ENCODE measurements around the gene SARDH.

The SARDH gene

DNA sequence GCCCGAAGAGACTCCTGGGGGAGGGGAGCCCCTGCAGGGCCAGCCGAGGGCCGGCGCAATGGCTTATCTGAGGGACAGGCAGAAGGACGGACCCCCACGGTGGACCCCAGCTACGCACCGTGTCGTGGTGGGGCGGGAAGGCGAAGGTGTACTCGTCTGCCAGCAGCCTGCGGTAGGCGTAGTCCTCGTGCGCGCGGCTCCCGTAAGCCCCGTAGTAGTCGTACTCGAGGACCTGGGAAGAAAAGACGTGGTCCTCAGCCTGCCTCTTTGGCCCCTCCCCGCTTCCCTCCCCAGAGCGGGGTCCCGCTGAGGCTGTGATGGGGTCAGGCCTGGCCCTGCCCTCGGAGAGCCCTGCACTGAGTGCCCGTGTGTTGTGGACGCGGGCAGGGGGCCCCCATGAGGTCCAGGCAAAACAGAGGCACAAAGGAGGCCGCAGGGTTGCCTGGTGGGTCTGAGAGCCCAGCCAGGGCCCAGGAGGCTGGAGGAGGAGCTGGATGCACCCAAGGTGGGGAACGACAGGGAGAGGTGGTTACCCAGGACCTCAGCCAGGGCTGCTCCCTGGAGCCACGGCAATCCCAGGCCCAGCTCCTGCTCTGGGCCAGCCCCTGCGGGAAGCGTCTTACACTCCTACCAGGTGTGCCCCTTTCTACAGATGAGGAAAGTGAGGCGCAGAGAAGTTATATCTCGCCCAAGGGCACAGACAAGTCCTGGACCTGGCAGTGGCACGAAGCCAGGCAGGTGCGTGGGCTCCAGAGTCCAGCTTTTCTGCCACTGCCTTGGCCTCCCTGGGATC lies 35.2 kb downstream of the SARDH start:
- TF ChIP-seq, protein P1, sequence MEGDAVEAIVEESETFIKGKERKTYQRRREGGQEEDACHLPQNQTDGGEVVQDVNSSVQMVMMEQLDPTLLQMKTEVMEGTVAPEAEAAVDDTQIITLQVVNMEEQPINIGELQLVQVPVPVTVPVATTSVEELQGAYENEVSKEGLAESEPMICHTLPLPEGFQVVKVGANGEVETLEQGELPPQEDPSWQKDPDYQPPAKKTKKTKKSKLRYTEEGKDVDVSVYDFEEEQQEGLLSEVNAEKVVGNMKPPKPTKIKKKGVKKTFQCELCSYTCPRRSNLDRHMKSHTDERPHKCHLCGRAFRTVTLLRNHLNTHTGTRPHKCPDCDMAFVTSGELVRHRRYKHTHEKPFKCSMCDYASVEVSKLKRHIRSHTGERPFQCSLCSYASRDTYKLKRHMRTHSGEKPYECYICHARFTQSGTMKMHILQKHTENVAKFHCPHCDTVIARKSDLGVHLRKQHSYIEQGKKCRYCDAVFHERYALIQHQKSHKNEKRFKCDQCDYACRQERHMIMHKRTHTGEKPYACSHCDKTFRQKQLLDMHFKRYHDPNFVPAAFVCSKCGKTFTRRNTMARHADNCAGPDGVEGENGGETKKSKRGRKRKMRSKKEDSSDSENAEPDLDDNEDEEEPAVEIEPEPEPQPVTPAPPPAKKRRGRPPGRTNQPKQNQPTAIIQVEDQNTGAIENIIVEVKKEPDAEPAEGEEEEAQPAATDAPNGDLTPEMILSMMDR (IDR thresholded peaks at IDR 0.05; ENCODE audit: low read length, missing control alignments): no peak
- DNase-seq (ENCODE audit: low read depth): no peak
- peak overlapping the region; percentile 2 for H3K4me3 ChIP-seq (replicated peaks; ENCODE audit: low read depth, low read length)

DNA sequence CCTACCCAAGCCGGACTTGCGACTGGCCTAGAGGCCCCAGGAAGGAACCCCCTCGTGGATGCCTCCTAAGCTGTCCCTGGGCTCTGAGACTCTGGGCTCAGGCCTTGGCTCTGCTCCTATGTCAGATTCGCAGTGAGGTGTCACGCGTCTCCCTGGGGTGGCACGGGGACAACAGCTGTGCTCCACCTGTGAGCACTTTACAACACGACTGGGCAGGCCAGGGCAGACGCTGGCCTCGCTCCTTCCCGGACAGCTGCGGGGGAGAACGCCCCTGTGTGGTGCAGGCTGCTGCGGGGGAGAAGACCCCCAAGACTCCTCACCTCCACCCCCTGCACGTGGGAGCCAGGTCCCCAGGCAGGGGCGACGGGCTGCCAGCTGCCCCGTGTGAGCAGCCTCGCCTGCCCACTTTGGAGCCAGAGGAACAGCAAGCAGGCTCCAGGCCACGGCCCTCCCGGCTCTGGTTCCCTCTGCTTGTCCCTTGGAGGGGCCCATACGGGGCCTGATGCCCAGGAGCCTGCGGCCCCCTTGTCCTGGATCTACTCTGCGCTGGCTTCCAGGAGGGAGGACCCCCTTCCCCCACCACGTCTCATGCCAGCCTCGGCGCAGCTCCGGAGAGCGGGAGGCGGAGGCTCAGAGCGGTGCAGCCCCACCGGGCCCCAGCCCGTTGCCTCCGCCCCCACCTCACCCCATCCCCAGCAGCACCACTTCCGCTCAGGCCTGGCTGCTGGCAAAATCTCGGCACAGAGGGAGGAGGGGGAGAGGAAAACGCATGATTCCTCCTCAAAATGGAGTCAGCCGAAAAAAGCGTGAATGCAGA lies 36.0 kb downstream of the SARDH start:
- DNase-seq (ENCODE audit: low read depth): peak; percentile 59
- TF ChIP-seq, protein P1 (IDR thresholded peaks at IDR 0.05; ENCODE audit: low read length, missing control alignments): no peak
- H3K4me3 ChIP-seq (replicated peaks; ENCODE audit: low read depth, low read length): peak overlapping the region; percentile 2

DNA sequence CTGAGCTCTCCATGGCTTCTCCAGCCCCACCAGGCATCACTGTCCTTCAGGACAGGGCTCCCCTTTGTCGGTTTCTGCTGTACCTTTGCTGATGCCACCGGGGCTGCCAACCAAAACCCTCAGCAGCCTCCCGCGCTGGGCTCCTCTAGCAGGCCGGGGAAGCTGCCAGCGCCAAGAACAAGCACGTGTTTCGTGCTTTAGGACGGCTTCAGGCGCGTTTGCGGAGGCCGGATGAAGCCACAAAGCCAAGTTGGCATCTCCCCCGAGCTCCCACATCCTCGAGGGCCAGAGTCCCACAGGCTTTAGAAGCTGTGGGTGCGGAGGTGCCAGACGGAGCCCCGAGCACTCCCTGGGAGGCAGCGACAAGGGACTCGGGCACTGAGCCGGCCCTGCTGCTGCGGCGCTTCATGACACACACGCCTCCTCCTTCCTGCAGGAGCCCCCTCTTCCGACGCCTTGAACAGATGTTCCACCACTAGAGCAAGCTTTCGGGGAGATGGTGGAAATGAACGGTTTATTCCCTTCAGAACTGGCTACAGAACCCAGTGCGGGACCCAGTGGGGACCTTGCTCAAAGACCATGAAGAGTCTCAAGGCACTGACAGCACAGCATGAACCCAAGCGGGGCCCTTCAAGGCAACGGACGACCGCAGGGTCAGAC lies 36.7 kb downstream of the SARDH start:
- TF ChIP-seq, protein P1 (IDR thresholded peaks at IDR 0.05; ENCODE audit: low read length, missing control alignments): no peak
- DNase-seq (ENCODE audit: low read depth): no peak
- no peak overlapping the region for H3K4me3 ChIP-seq (replicated peaks; ENCODE audit: low read depth, low read length)

DNA sequence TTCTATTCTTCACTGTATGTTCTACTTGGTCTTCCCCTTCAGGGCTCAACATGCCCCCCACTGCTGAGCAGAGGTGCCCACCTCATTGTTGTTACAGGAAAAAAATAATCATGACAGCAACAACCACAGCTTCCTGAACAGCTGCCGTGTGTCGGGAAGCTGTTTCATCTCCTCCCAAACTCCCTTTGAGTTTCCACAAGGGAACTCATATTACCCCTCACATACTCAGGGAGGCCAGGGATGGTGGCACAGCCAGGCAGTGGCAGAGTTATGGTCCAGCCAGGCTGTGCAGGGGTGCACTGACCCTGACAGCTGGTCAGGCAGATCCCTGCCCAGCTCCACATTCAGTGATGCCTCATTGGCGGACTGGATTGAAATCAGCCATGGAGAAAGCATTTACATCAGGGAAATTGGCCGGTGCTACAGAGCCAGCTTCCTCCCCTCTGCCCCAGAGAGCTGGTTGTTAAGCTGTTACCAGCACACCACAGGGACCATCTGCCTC lies 37.3 kb downstream of the SARDH start:
- DNase-seq (ENCODE audit: low read depth): peak; percentile 50
- no peak overlapping the region for H3K4me3 ChIP-seq (replicated peaks; ENCODE audit: low read depth, low read length)
- TF ChIP-seq, protein P1 (IDR thresholded peaks at IDR 0.05; ENCODE audit: low read length, missing control alignments): no peak

DNA sequence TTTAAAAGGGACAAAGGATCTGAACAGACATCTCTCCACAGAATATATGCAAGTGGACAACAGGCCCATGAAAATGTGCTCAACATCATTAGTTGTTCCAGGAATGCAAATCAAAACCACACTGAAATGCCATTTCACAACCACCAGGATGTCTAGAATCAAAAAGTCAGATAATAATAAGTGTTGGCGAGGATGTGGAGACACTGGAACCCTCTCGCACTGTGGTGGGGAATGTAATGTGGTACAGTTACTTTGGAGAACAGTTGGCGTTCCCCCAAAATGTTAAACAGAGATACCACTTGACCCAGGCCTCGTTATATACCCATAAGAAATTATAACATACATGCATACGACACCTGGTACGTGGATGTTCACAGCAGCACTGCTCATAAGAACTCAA lies 38.6 kb downstream of the SARDH start:
- DNase-seq (ENCODE audit: low read depth): no peak
- no peak overlapping the region for H3K4me3 ChIP-seq (replicated peaks; ENCODE audit: low read depth, low read length)
- TF ChIP-seq, protein P1 (IDR thresholded peaks at IDR 0.05; ENCODE audit: low read length, missing control alignments): no peak

DNA sequence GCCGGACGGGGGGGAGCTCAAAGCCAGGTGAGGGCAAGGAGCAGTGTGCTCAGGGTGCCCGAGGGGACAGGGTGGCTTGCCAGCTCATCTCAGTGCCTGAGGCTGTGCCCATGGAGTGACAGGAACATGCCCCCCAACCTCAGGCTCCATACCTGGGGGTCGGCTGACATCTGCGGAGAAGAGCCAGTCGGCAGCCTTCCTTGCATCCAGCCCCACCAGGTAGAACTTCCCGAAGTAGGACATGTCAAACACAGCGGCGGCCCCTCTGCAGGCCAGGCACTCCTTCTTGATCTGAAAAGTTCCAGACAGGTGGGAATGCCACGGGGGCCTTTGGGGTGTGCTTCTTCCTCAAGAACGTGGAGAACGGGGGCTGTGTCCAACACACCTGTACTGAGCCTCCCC lies 42.1 kb downstream of the SARDH start:
- TF ChIP-seq, protein P1 (IDR thresholded peaks at IDR 0.05; ENCODE audit: low read length, missing control alignments): no peak
- DNase-seq (ENCODE audit: low read depth): no peak
- H3K4me3 ChIP-seq (replicated peaks; ENCODE audit: low read depth, low read length): no peak overlapping the region

Data from fibroblast of pulmonary artery (primary cell).